ENCODE data around the gene PNRC1.

GRCh38 chr6:89133981-89134380 is 53.4 kb downstream of the PNRC1 start:
- TF ChIP-seq CTCF (IDR thresholded peaks at IDR 0.05; ENCODE audit: insufficient read depth, low read length) (no peak), REST (IDR thresholded peaks at IDR 0.05; ENCODE audit: insufficient replicate concordance, low read depth) (no peak)

All from HL-60 (cell line).